Ascending aorta (tissue), 2 donors: ENCODE data around the gene AKAIN1. TPM values are rescaled to one million over a fixed set of nuclear protein-coding genes. Genes with fewer than 3 reads are reported as not detected.

ENCODE experiments used
- DNase-seq, 2 donors: peaks; one replicate each; pipeline ENCODE4 v3.0.0-alpha.2; 2019; ENCODE audit warnings: low spot score in 2 of 2
- H3K27ac ChIP-seq, 2 donors: fragments of 200-600 bp; sonication (generic); one replicate each; pipeline ENCODE4 v1.5.1; 2016 to 2017; ENCODE audit warnings: mild to moderate bottlenecking in 1 of 2
- H3K27me3 ChIP-seq: fragments of 200-600 bp; sonication (generic); one replicate; pipeline ENCODE4 v1.5.1; 2017
- H3K36me3 ChIP-seq, 2 donors: fragments of 200-600 bp; sonication (generic); one replicate each; pipeline ENCODE4 v1.5.1; 2016
- H3K4me1 ChIP-seq, 2 donors: fragments of 200-600 bp; sonication (generic); one replicate each; pipeline ENCODE4 v1.5.1; 2016 to 2017; ENCODE audit warnings: mild to moderate bottlenecking in 1 of 2
- H3K4me3 ChIP-seq, 2 donors: fragments of 200-600 bp; sonication (generic); one replicate each; pipeline ENCODE4 v1.5.1; 2016 to 2017; ENCODE audit warnings: mild to moderate bottlenecking in 1 of 2
- H3K9me3 ChIP-seq, 2 donors: fragments of 200-600 bp; sonication (generic); one replicate each; pipeline ENCODE4 v1.5.1; 2016
- intact Hi-C: fragments of 100-400 bp; cut with DNase I; formaldehyde crosslinking; loops from one replicate; pipeline ENCODE4 v1.15.1; 2023
- total RNA-seq: library from RNA; depleted of rRNA; stranded (reverse); fragments of >200 nt; gene quantifications from one replicate; pipeline ENCODE4 v1.1.0, GENCODE V29; 2016
- TF ChIP-seq, protein P1 (sequence below), 3 experiments: fragments of 200-600 bp in 2 of 3; fragments of 450-650 bp in 1 of 3; sonication (generic) in 2 of 3; IDR thresholded peaks; one replicate each; pipeline ENCODE4 v1.5.1; 2016 to 2019; ENCODE audit warnings: antibody characterized with exemption in 3 of 3, mild to moderate bottlenecking in 1 of 3, moderate library complexity in 1 of 3

Gene AKAIN1
- total RNA-seq, 1 donor from 2014 or later = not detected

DNA sequence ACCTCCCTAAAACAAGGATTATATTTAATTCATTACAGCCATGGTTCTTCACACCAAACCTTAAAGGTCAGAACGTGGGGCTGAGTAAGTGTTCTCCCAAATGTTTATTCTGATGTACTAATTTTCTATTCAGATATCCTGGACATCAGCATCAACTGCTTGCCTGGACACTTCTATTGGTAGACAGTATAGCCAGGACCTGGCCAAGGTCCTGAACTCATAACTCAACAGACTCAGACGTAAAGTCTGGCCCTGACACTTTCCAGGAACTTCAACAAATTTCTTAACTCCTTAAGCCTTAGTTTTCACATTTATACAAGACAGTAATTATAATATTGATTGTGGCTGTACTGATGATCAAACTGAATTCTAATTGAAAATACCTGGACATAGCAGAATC, 89.1 kb downstream of the AKAIN1 start:
- no peak overlapping the region for H3K27ac ChIP-seq
- H3K9me3 ChIP-seq = no peaks in the 10 kb centered on the region
- no peak for DNase-seq
- intact Hi-C loops = no loop called here
- no peak overlapping the region for H3K4me3 ChIP-seq
- H3K36me3 ChIP-seq = no peaks in the 10 kb centered on the region
- H3K4me1 ChIP-seq = no peaks in the 10 kb centered on the region
- H3K27me3 ChIP-seq = no peaks in the 10 kb centered on the region
- TF ChIP-seq, protein P1, sequence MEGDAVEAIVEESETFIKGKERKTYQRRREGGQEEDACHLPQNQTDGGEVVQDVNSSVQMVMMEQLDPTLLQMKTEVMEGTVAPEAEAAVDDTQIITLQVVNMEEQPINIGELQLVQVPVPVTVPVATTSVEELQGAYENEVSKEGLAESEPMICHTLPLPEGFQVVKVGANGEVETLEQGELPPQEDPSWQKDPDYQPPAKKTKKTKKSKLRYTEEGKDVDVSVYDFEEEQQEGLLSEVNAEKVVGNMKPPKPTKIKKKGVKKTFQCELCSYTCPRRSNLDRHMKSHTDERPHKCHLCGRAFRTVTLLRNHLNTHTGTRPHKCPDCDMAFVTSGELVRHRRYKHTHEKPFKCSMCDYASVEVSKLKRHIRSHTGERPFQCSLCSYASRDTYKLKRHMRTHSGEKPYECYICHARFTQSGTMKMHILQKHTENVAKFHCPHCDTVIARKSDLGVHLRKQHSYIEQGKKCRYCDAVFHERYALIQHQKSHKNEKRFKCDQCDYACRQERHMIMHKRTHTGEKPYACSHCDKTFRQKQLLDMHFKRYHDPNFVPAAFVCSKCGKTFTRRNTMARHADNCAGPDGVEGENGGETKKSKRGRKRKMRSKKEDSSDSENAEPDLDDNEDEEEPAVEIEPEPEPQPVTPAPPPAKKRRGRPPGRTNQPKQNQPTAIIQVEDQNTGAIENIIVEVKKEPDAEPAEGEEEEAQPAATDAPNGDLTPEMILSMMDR (IDR thresholded peaks at IDR 0.05) = no peak

DNA sequence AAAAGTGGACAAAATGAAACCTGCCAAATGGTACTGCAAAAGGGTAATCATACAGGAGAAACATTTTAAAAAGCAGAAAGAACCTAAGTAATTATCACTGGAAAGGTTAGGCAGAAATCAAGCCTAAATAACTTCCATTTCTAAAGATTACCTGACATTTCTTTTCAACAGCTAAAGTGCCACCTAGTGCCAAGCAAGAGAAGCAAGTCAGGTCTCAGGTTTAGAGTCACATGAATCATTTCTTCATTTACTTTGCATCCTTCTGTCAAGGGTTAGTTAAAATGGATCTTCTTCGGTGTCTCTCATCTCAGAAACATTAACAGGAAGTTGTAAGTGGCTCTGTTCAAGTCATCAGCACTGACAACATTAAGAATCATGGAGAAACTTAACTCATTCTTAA, 90.3 kb downstream of the AKAIN1 start:
- H3K4me3 ChIP-seq = no peak overlapping the region
- no peaks in the 10 kb centered on the region for H3K9me3 ChIP-seq
- no peaks in the 10 kb centered on the region for H3K27me3 ChIP-seq
- TF ChIP-seq, protein P1 (IDR thresholded peaks at IDR 0.05) = no peak
- no peak for DNase-seq
- H3K27ac ChIP-seq = no peak overlapping the region
- intact Hi-C loops = no loop called here
- H3K36me3 ChIP-seq = no peaks in the 10 kb centered on the region
- no peaks in the 10 kb centered on the region for H3K4me1 ChIP-seq

DNA sequence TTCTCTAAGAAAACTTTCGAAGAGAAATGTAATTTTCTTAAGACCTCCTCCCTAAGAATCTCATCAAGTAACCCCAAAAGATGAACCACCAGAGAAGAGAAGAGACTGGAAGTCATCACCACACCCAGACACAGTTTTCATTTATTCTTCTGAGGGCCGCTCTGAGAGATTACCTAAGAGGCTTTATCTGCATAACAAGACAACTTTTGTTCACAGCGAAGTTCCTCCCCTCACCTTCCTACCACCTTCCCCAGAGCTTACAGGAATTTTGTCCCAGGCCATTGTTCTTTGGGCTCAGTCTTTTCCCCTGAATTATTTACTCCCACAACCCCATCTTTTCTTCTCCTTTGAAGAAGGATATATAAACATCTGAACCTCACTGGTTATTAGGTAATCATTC, 92.8 kb downstream of the AKAIN1 start:
- Histone ChIP-seq H3K36me3 (no peaks in the 10 kb centered on the region), H3K9me3 (no peaks in the 10 kb centered on the region), H3K4me1 (no peaks in the 10 kb centered on the region), H3K4me3 (no peak overlapping the region), H3K27ac (no peak overlapping the region), H3K27me3 (no peaks in the 10 kb centered on the region)
- no peak for DNase-seq
- intact Hi-C loops = no loop called here
- TF ChIP-seq, protein P1 (IDR thresholded peaks at IDR 0.05) = no peak

DNA sequence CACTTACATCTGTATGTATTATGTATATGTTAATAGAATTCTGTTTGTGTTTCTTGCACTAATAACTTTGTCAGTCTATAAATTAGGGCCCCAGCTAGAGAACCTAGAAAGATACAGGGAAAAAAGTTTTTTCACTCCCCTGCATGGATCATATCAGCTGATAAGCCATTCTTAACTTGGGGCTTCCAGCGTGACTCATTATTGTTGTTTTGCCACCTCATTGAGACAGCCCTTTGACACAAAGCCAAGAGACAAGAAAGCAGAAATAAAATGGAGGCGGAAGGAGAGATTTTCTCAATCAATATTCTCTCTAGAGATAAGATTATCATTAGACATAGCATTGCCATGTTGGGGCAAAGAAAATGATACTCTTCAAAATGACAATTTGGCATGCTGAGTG, 93.4 kb downstream of the AKAIN1 start:
- TF ChIP-seq, protein P1 (IDR thresholded peaks at IDR 0.05) = no peak
- no peaks in the 10 kb centered on the region for H3K9me3 ChIP-seq

DNA sequence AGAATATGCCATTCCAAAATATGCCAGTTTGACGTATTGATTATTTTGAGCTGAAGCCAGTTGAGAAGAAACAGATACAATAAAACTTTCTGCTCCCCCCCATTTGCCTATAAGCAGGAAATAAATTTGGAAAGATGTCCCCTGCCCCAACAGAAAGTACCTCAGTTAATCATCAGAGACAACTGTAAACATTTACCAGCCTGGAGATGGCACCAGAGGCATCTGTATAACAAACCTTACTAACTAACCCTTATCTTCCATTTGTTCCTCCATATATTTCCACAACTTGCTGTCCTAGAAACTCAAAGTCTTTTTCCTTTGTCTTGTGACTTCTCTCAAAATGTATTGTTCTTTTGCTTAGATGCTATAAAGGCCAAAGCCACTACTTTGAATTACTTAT, 93.8 kb downstream of the AKAIN1 start:
- intact Hi-C loops = no loop called here
- Histone ChIP-seq H3K36me3 (no peaks in the 10 kb centered on the region), H3K9me3 (no peaks in the 10 kb centered on the region), H3K4me1 (no peaks in the 10 kb centered on the region), H3K4me3 (no peak overlapping the region), H3K27ac (no peak overlapping the region), H3K27me3 (no peaks in the 10 kb centered on the region)
- TF ChIP-seq, protein P1 (IDR thresholded peaks at IDR 0.05) = no peak
- DNase-seq = no peak

More for the DNA sequence above, 93.4 kb downstream of the AKAIN1 start:
- Histone ChIP-seq H3K36me3 (no peaks in the 10 kb centered on the region), H3K27me3 (no peaks in the 10 kb centered on the region), H3K4me3 (no peak overlapping the region), H3K27ac (no peak overlapping the region), H3K4me1 (no peaks in the 10 kb centered on the region)
- DNase-seq = no peak
- intact Hi-C loops = no loop called here

DNA sequence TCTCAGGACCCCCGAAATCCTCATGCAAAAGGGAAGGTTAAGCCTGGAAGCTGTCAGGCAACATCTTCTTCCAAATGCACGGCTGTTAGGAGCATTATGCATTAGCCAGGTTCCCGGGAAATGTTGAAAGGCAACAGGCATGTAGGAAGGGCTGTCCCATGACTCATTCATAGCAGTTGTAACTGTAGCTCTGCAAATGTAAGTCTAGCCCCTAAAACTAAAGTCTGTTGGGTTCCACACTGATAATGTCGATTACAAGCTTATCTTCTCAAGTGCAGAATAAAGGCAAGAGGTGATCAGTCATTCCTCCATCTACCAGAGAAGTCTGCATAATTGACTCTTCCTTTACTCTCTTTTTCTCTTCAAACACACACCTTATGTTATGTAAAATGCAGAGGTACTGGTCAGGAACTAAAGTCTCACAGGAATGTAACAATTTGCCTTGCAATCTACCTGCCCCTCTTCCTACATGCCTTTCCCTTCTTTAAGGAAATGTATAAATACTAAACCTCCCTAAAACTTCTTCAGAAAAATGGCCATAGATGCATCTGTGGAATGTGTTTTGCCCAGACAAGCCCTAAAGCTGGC, 99.8 kb downstream of the AKAIN1 start:
- Histone ChIP-seq H3K27me3 (no peaks in the 10 kb centered on the region), H3K4me3 (no peak overlapping the region), H3K36me3 (no peaks in the 10 kb centered on the region), H3K9me3 (no peaks in the 10 kb centered on the region), H3K4me1 (no peaks in the 10 kb centered on the region), H3K27ac (no peak overlapping the region)
- TF ChIP-seq, protein P1 (IDR thresholded peaks at IDR 0.05) = no peak
- intact Hi-C loops = no loop called here
- DNase-seq = no peak
